A549 (cell line): Measurements from ENCODE around the gene SPEN. TPM values are rescaled to one million over a fixed set of nuclear protein-coding genes. Genes with fewer than 3 reads are reported as not detected.

Experiments
- ATAC-seq, 2 experiments: fragments of 200-7000 bp in 1 of 2; fragments of >200 bp in 1 of 2; cut with Nextera tagmentation in 1 of 2; cut with Tn5 transposase in 1 of 2; 3 replicates each; pipeline versions ENCODE4 v1.8.0 to v1.9.1; 2018 to 2020; ENCODE audit warnings: mild to moderate bottlenecking in 1 of 2, moderate library complexity in 1 of 2
- CTCF ChIA-PET: fragments of 300-600 bp; sonication (Branson Sonifier 250); formaldehyde crosslinking; extraction: SDS; loops from one replicate; lab custom pipeline; 2021; ENCODE audit warnings: antibody characterized with exemption, inconsistent platforms; lab: Yijun Ruan, JAX
- POLR2A ChIA-PET: fragments of 350-600 bp; formaldehyde crosslinking; extraction: SDS; loops from one replicate; lab custom pipeline; 2021; ENCODE audit warnings: antibody characterized with exemption, inconsistent platforms; lab: Yijun Ruan, JAX
- DNase-seq, 2 experiments: peaks; one replicate each; pipeline versions ENCODE4 v3.0.0 to v3.0.0-alpha.2; 2011 to 2016; ENCODE audit warnings: low read depth in 1 of 2, low spot score in 1 of 2
- FAIRE-seq: peaks from 2 replicates; lab custom pipeline; 2011; peaks lifted over from hg19 to GRCh38; lab: Jason Lieb, UNC
- H3K27ac ChIP-seq, 2 experiments: fragments of >200 bp; sonication (Bioruptor Twin); formaldehyde crosslinking; 3 replicates each; pipeline ENCODE4 v1.5.1; 2016 to 2017
- H3K4me1 ChIP-seq: fragments of >200 bp; sonication (Bioruptor Twin); formaldehyde crosslinking; 3 replicates; pipeline ENCODE4 v1.6.1; 2016
- H3K4me2 ChIP-seq: fragments of >200 bp; sonication (Bioruptor Twin); formaldehyde crosslinking; 3 replicates; pipeline ENCODE4 v1.6.1; 2016
- H3K4me3 ChIP-seq: fragments of >200 bp; sonication (Bioruptor Twin); formaldehyde crosslinking; 3 replicates; pipeline ENCODE4 v1.5.1; 2016
- H3K9me3 ChIP-seq: fragments of >200 bp; sonication (Bioruptor Twin); formaldehyde crosslinking; 3 replicates; pipeline ENCODE4 v1.6.1; 2016
- CEBPB ChIP-seq, 2 experiments: fragments of >200 bp in 1 of 2; sonication (Bioruptor Twin) in 1 of 2; formaldehyde crosslinking in 1 of 2; IDR thresholded peaks; 2 replicates each; pipeline ENCODE4 v1.6.1; 2012 to 2016
- CHD4 ChIP-seq: fragments of 200-600 bp; sonication (generic); IDR thresholded peaks from 2 replicates; pipeline ENCODE4 v1.6.1; 2016; ENCODE audit warnings: antibody characterized with exemption, mild to moderate bottlenecking, borderline replicate concordance
- EHF ChIP-seq: fragments of 250-450 bp; sonication (Bioruptor Pico); IDR thresholded peaks from 2 replicates; pipeline ENCODE4 v1.5.0; 2020; ENCODE audit warnings: mild to moderate bottlenecking
- EHMT2 ChIP-seq: fragments of 200-600 bp; sonication (generic); IDR thresholded peaks from 2 replicates; pipeline ENCODE4 v1.6.1; 2016; ENCODE audit warnings: antibody characterized with exemption, low read depth, mild to moderate bottlenecking, moderate library complexity
- EP300 ChIP-seq, 2 experiments: fragments of >200 bp; sonication (Bioruptor Twin); formaldehyde crosslinking; IDR thresholded peaks; 2 replicates in 1 of 2; 3 replicates in 1 of 2; pipeline ENCODE4 v1.6.1; 2016 to 2017
- FOSL2 ChIP-seq, 2 experiments: fragments of 450-650 bp in 1 of 2; fragments of >200 bp in 1 of 2; sonication (Bioruptor Twin) in 1 of 2; formaldehyde crosslinking; IDR thresholded peaks; 2 replicates each; pipeline versions ENCODE4 v1.5.0 to v1.6.1; 2016 to 2020; ENCODE audit warnings: mild to moderate bottlenecking in 1 of 2, moderate library complexity in 1 of 2
- FOXS1 ChIP-seq: fragments of 250-450 bp; sonication (Bioruptor Pico); IDR thresholded peaks from 2 replicates; pipeline ENCODE4 v1.5.0; 2020; ENCODE audit warnings: mild to moderate bottlenecking, moderate library complexity
- GATA3 ChIP-seq: IDR thresholded peaks from 2 replicates; pipeline ENCODE4 v1.6.1; 2012; ENCODE audit warnings: borderline replicate concordance
- HDAC2 ChIP-seq: fragments of 200-600 bp; sonication (generic); IDR thresholded peaks from 2 replicates; pipeline ENCODE4 v1.6.1; 2016
- JUN ChIP-seq, 2 experiments: fragments of >200 bp; sonication (Bioruptor Twin); formaldehyde crosslinking; IDR thresholded peaks; 2 replicates in 1 of 2; 3 replicates in 1 of 2; pipeline ENCODE4 v1.6.1; 2016 to 2017
- KDM1A ChIP-seq: fragments of 200-600 bp; sonication (generic); IDR thresholded peaks from 2 replicates; pipeline ENCODE4 v1.6.1; 2016; ENCODE audit warnings: low read depth, mild to moderate bottlenecking
- MAFK ChIP-seq: fragments of 450-650 bp; IDR thresholded peaks from 2 replicates; pipeline ENCODE4 v1.6.1; 2014; ENCODE audit not compliant: partially characterized antibody
- MAZ ChIP-seq: fragments of 150-350 bp; IDR thresholded peaks from 2 replicates; pipeline ENCODE4 v1.6.1; 2014; ENCODE audit warnings: antibody characterized with exemption, low read depth, low read length, borderline replicate concordance
- NPAS2 ChIP-seq: fragments of 250-450 bp; sonication (Bioruptor Pico); IDR thresholded peaks from 2 replicates; pipeline ENCODE4 v1.8.0; 2022; ENCODE audit warnings: mild to moderate bottlenecking, moderate library complexity, borderline replicate concordance
- NR3C1 ChIP-seq: fragments of >200 bp; sonication (Bioruptor Twin); formaldehyde crosslinking; IDR thresholded peaks from 3 replicates; pipeline ENCODE4 v1.6.1; 2017
- PHF8 ChIP-seq: fragments of 200-600 bp; sonication (generic); IDR thresholded peaks from 2 replicates; pipeline ENCODE4 v1.6.1; 2016; ENCODE audit warnings: low read depth, mild to moderate bottlenecking, antibody characterized with exemption, moderate library complexity, borderline replicate concordance
- POLR2A ChIP-seq: IDR thresholded peaks from 2 replicates; pipeline ENCODE4 v1.6.1; 2012; ENCODE audit warnings: mild to moderate bottlenecking, low read length
- POLR2AphosphoS2 ChIP-seq: conservative IDR thresholded peaks from 2 replicates; pipeline ENCODE4 v1.6.1; 2012; ENCODE audit warnings: low read length, improper control_type of control experiment, inconsistent platforms
- RAD21 ChIP-seq, 2 experiments: fragments of >200 bp in 1 of 2; sonication (Bioruptor Twin) in 1 of 2; formaldehyde crosslinking in 1 of 2; IDR thresholded peaks in 1 of 2; conservative IDR thresholded peaks in 1 of 2; 2 replicates in 1 of 2; 3 replicates in 1 of 2; pipeline ENCODE4 v1.6.1; 2012 to 2018; ENCODE audit warnings: inconsistent platforms in 1 of 2
- RCOR1 ChIP-seq: fragments of 150-350 bp; IDR thresholded peaks from 2 replicates; pipeline ENCODE4 v1.6.1; 2014; ENCODE audit warnings: antibody characterized with exemption, low read length, low read depth
- RNF2 ChIP-seq: fragments of 200-600 bp; sonication (generic); IDR thresholded peaks from 2 replicates; pipeline ENCODE4 v1.6.1; 2016; ENCODE audit warnings: low read depth, mild to moderate bottlenecking, antibody characterized with exemption, moderate library complexity, borderline replicate concordance
- TFCP2L1 ChIP-seq: fragments of 250-450 bp; sonication (Bioruptor Pico); IDR thresholded peaks from 2 replicates; pipeline ENCODE4 v1.5.0; 2021; ENCODE audit warnings: mild to moderate bottlenecking
- ZC3H11A ChIP-seq: fragments of 450-650 bp; IDR thresholded peaks from 2 replicates; pipeline ENCODE4 v1.6.1; 2014; ENCODE audit warnings: antibody characterized with exemption, mild to moderate bottlenecking
- ZFP36 ChIP-seq: fragments of 450-650 bp; IDR thresholded peaks from 2 replicates; pipeline ENCODE4 v1.6.1; 2014; ENCODE audit warnings: borderline replicate concordance; ENCODE audit not compliant: partially characterized antibody
- ZNF302 ChIP-seq: fragments of 250-450 bp; sonication (Bioruptor Pico); IDR thresholded peaks from 2 replicates; pipeline ENCODE4 v1.9.0; 2021; ENCODE audit warnings: inconsistent platforms, mild to moderate bottlenecking, moderate library complexity
- ZSCAN20 ChIP-seq: fragments of 250-450 bp; sonication (Bioruptor Pico); IDR thresholded peaks from 2 replicates; pipeline ENCODE4 v1.8.0; 2022; ENCODE audit warnings: mild to moderate bottlenecking, moderate library complexity
- whole genome bisulfite sequencing: methylation state at CpG from one replicate; pipeline ENCODE4 v1.1.6; 2017; ENCODE audit errors: missing lambda C conversion rate; 5-methylcytosine and 5-hydroxymethylcytosine counted together
- polyA plus RNA-seq, 4 experiments: library from polyadenylated mRNA; depleted of rRNA in 3 of 4; stranded (reverse); fragments of >200 nt; fragmentation: RNase III in 1 of 4; extraction: RNeasy Plus Mini Kit Qiagen cat#74134 plus additional on column Dnase treatment in 1 of 4; gene quantifications; 2 replicates in 3 of 4; 3 replicates in 1 of 4; pipeline ENCODE4 v1.2.3, GENCODE V29; 2011 to 2017
- TF ChIP-seq, protein P1 (sequence below): IDR thresholded peaks from 2 replicates; pipeline ENCODE4 v1.6.1; 2012; ENCODE audit warnings: low read depth, borderline replicate concordance
- TF ChIP-seq, protein P2 (sequence below): fragments of 450-650 bp; IDR thresholded peaks from 2 replicates; pipeline ENCODE4 v1.6.1; 2014; ENCODE audit warnings: antibody characterized with exemption
- TF ChIP-seq, protein P3 (sequence below): fragments of 250-450 bp; sonication (Bioruptor Pico); IDR thresholded peaks from 2 replicates; pipeline ENCODE4 v1.5.0; 2020; ENCODE audit warnings: low read depth, mild to moderate bottlenecking, moderate library complexity
- TF ChIP-seq, protein P4 (sequence below): fragments of 250-450 bp; sonication (Bioruptor Pico); IDR thresholded peaks from 2 replicates; pipeline ENCODE4 v1.5.0; 2021; ENCODE audit warnings: mild to moderate bottlenecking, moderate library complexity, borderline replicate concordance
- TF ChIP-seq, protein P5 (sequence below): IDR thresholded peaks from 2 replicates; pipeline ENCODE4 v1.6.1; 2012
- TF ChIP-seq, protein P6 (sequence below): fragments of >200 bp; sonication (Bioruptor Twin); formaldehyde crosslinking; IDR thresholded peaks from 3 replicates; pipeline ENCODE4 v1.6.1; 2016

The SPEN gene
- polyA plus RNA-seq, 2 of the 4 experiments (the other 2 are of a cell fraction): 7.0 to 15.5 TPM

DNA sequence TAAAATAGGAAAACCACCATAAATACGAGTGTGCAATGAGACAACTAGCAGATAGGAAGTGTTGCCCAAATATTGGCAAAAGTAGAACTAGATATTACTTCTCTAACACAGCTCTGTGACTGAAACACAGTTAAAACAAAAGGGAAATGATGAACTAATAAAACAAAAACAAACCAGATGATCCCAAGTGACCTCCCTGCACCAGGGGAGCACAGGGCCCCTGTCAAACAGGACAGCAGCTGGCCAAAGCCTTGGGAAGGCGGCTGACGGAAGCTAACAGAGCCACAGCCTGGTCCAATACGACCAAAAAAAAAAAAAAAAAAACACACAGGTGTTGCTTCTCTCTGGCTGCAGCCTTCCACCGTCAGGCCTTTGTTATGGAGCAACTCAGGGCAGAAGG lies 110.6 kb downstream of the SPEN start:
- Histone ChIP-seq H3K4me3 (no peak overlapping the region), H3K27ac (no peak overlapping the region), H3K9me3 (no peaks in the 10 kb centered on the region), H3K4me1 (peaks cover 10% of the 10 kb centered on the region), H3K4me2 (no peak overlapping the region)
- ChIA-PET CTCF (interaction anchor here (0.6 to 2.0 kb wide), 11 partner anchors 16 to 328 kb away, joined by 3 to 9 read pairs (median 3); no protein-coding TSS in a partner anchor), POLR2A (no interaction called here)
- WGBS: 78% methylated on average over 5 of the region's 5 CpGs
- TF ChIP-seq TFCP2L1 (CRISPR knock-in tag) (no peak), NR3C1 (no peak), PHF8 (no peak), CEBPB (IDR thresholded peaks at IDR 0.05) (no peak), EHMT2 (no peak), RCOR1 (no peak), ZNF302 (CRISPR knock-in tag) (no peak), HDAC2 (no peak), FOXS1 (no peak), EHF (no peak), EP300 (IDR thresholded peaks at IDR 0.05) (no peak), RNF2 (no peak), MAZ (no peak)
- TF ChIP-seq, protein P1, sequence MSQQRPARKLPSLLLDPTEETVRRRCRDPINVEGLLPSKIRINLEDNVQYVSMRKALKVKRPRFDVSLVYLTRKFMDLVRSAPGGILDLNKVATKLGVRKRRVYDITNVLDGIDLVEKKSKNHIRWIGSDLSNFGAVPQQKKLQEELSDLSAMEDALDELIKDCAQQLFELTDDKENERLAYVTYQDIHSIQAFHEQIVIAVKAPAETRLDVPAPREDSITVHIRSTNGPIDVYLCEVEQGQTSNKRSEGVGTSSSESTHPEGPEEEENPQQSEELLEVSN: no peak
- TF ChIP-seq, protein P2, sequence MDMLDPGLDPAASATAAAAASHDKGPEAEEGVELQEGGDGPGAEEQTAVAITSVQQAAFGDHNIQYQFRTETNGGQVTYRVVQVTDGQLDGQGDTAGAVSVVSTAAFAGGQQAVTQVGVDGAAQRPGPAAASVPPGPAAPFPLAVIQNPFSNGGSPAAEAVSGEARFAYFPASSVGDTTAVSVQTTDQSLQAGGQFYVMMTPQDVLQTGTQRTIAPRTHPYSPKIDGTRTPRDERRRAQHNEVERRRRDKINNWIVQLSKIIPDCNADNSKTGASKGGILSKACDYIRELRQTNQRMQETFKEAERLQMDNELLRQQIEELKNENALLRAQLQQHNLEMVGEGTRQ: no peak
- TF ChIP-seq, protein P3, sequence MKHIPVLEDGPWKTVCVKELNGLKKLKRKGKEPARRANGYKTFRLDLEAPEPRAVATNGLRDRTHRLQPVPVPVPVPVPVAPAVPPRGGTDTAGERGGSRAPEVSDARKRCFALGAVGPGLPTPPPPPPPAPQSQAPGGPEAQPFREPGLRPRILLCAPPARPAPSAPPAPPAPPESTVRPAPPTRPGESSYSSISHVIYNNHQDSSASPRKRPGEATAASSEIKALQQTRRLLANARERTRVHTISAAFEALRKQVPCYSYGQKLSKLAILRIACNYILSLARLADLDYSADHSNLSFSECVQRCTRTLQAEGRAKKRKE (CRISPR knock-in tag): no peak
- TF ChIP-seq, protein P4, sequence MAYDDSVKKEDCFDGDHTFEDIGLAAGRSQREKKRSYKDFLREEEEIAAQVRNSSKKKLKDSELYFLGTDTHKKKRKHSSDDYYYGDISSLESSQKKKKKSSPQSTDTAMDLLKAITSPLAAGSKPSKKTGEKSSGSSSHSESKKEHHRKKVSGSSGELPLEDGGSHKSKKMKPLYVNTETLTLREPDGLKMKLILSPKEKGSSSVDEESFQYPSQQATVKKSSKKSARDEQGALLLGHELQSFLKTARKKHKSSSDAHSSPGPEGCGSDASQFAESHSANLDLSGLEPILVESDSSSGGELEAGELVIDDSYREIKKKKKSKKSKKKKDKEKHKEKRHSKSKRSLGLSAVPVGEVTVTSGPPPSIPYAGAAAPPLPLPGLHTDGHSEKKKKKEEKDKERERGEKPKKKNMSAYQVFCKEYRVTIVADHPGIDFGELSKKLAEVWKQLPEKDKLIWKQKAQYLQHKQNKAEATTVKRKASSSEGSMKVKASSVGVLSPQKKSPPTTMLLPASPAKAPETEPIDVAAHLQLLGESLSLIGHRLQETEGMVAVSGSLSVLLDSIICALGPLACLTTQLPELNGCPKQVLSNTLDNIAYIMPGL: no peak
- TF ChIP-seq, protein P5, sequence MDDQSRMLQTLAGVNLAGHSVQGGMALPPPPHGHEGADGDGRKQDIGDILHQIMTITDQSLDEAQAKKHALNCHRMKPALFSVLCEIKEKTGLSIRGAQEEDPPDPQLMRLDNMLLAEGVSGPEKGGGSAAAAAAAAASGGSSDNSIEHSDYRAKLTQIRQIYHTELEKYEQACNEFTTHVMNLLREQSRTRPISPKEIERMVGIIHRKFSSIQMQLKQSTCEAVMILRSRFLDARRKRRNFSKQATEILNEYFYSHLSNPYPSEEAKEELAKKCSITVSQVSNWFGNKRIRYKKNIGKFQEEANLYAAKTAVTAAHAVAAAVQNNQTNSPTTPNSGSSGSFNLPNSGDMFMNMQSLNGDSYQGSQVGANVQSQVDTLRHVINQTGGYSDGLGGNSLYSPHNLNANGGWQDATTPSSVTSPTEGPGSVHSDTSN: no peak
- ATAC-seq (no peak), FAIRE-seq (no peak), DNase-seq (no peak)

DNA sequence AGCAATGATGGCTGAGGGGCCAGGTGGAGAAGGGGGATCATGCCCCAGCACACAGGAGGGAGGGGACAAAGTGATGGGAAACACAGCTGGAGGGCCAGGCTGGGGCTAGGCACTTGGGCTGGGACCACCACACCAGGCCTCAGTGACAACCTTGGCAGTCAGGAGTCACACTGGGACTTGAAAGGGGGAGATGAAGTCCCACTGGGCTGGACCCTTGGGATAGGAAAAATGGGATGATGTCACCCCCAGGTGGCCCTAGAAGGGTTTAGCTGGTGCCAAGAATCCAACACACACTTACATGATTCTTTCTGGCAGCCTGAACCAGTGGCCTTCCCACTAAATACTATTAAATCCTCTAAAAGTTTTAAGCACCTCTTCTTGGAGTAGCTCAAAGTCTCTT lies 111.3 kb downstream of the SPEN start:
- H3K4me3 ChIP-seq: no peak overlapping the region
- POLR2A ChIA-PET: no interaction called here
- no peaks in the 10 kb centered on the region for H3K9me3 ChIP-seq
- ATAC-seq (no peak; a peak in 1 of 6 replicates), FAIRE-seq (no peak), DNase-seq (no peak)
- no peak overlapping the region for H3K27ac ChIP-seq
- no peak overlapping the region for H3K4me2 ChIP-seq
- CTCF ChIA-PET: interaction anchor here (0.6 to 1.8 kb wide), 6 partner anchors 22 to 329 kb away, joined by 3 to 5 read pairs (median 3); no protein-coding TSS in a partner anchor
- H3K4me1 ChIP-seq: peaks cover 3% of the 10 kb centered on the region; the same call in 1 of the 3 replicates
- TF ChIP-seq CHD4 (no peak), ZC3H11A (no peak), POLR2AphosphoS2 (no peak), JUN (IDR thresholded peaks at IDR 0.05) (no peak), ZSCAN20 (CRISPR knock-in tag) (no peak), EHMT2 (no peak), NPAS2 (CRISPR knock-in tag) (no peak), GATA3 (no peak), MAFK (no peak), ZFP36 (no peak), RAD21 (conservative IDR thresholded peaks at IDR 0.05 in 1 of 2, IDR thresholded peaks at IDR 0.05 in 1 of 2) (no peak; a peak in 2 of 5 replicates), FOSL2 (IDR thresholded peaks at IDR 0.05) (no peak), FOSL2 (CRISPR knock-in tag; IDR thresholded peaks at IDR 0.05) (no peak), POLR2A (no peak), HDAC2 (no peak), KDM1A (no peak)
- TF ChIP-seq, protein P6, sequence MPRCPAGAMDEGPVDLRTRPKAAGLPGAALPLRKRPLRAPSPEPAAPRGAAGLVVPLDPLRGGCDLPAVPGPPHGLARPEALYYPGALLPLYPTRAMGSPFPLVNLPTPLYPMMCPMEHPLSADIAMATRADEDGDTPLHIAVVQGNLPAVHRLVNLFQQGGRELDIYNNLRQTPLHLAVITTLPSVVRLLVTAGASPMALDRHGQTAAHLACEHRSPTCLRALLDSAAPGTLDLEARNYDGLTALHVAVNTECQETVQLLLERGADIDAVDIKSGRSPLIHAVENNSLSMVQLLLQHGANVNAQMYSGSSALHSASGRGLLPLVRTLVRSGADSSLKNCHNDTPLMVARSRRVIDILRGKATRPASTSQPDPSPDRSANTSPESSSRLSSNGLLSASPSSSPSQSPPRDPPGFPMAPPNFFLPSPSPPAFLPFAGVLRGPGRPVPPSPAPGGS: no peak
- TF ChIP-seq, protein P5: no peak
